Measurements from ENCODE around the gene DHFR.
A peak's percentile ranks its signal among the peaks of the same experiment; 100 is the strongest.

The DHFR gene

GRCh38 chr5:80696450-80696849, 41.7 kb upstream of the DHFR start:
- TF ChIP-seq CTCF (IDR thresholded peaks at IDR 0.05) (no peak), ZFX (IDR thresholded peaks at IDR 0.05; ENCODE audit: borderline replicate concordance) (no peak)
- no peak overlapping the region for H3K27ac ChIP-seq

- no peak overlapping the region for H3K27ac ChIP-seq
- TF ChIP-seq ZFX (IDR thresholded peaks at IDR 0.05; ENCODE audit: borderline replicate concordance): no peak
- no peak for TF ChIP-seq CTCF (IDR thresholded peaks at IDR 0.05)
Observed at GRCh38 chr5:80695666-80696065, 40.9 kb upstream of the DHFR start.

DNA sequence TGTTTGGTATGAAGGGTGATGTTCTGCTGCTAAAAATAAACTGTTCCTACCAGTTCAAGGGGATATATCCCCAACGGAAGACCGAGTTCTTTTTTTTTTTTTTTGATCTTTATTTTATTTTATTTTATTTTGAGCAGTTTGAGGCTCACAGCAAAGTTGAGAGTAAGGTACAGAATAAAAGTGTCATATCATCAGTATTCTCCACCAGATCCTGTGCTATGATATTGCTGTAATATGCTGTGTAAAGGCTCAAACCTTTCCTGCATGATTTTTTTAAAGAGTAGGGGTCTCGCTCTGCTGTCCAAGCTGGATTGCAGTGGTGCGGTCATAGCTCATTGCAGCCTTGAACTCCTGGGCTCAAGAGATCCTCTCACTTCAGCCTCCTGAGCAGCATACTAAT, 34.8 kb upstream of the DHFR start:
- no peak for TF ChIP-seq CTCF (IDR thresholded peaks at IDR 0.05)
- no peak for TF ChIP-seq ZFX (IDR thresholded peaks at IDR 0.05; ENCODE audit: borderline replicate concordance)
- H3K27ac ChIP-seq: no peak overlapping the region

GRCh38 chr5:80688648-80689420, 34.1 kb upstream of the DHFR start:
- TF ChIP-seq ZFX (IDR thresholded peaks at IDR 0.05; ENCODE audit: borderline replicate concordance) (no peak), CTCF (IDR thresholded peaks at IDR 0.05) (no peak)
- no peak overlapping the region for H3K27ac ChIP-seq

DNA sequence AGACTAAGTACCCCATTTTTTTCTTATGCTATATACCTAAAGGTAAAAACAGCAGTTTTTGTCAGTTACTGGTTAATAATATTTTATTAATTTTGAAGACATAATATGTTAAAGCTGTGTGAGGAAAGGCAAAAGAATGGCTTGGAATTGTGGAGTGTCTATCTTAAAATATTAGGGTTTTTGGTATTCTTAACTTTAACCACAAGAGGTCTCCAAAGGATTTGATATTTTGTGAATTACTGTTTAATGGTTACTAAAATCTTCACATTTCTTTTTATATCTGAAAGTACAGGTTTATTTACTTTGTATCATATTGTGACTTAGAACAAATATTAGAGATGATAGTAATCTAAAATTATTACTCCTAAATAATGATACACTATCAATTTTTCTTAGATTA, 32.0 kb upstream of the DHFR start:
- H3K27ac ChIP-seq: no peak overlapping the region
- TF ChIP-seq ZFX (IDR thresholded peaks at IDR 0.05; ENCODE audit: borderline replicate concordance) (no peak), CTCF (IDR thresholded peaks at IDR 0.05) (peak; percentile 61)

DNA sequence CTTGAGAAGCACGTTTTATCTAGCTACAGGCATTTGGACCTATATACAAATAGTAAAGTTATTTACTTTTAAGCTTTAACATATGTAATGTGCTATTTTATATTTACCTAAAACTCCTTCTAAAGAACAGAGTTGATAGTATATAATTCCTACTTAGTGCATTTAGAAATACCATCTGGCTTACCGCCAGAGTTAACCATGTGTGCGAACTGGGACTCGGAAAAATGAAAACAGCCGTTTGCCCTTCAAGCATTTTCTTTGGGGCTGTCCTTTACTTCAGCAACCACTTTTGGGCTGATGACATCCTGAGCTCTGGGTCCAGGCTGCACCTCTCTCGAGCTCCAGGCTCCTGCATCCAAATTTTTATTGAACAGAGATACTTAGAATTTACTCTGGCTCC, 21.9 kb upstream of the DHFR start:
- TF ChIP-seq CTCF (IDR thresholded peaks at IDR 0.05): no peak
- no peak for TF ChIP-seq ZFX (IDR thresholded peaks at IDR 0.05; ENCODE audit: borderline replicate concordance)
- H3K27ac ChIP-seq: no peak overlapping the region

- H3K27ac ChIP-seq: no peak overlapping the region
- TF ChIP-seq CTCF (IDR thresholded peaks at IDR 0.05): peak; percentile 93
- no peak for TF ChIP-seq ZFX (IDR thresholded peaks at IDR 0.05; ENCODE audit: borderline replicate concordance)
Observed at GRCh38 chr5:80672140-80672736, 17.5 kb upstream of the DHFR start.
